NT2/D1 (cell line): Measurements from ENCODE around the gene GLS.

Source experiments
- DNase-seq: peaks from one replicate; pipeline ENCODE4 v3.0.0-alpha.2; 2011; ENCODE audit warnings: low read depth, low spot score
- H3K27me3 ChIP-seq: 2 replicates; pipeline ENCODE4 v1.6.0; 2011; ENCODE audit warnings: mild to moderate bottlenecking; ENCODE audit not compliant: insufficient read length, insufficient read depth
- H3K36me3 ChIP-seq: 2 replicates; pipeline ENCODE4 v1.6.1; 2011; ENCODE audit warnings: mild to moderate bottlenecking, low read length, mixed read lengths; ENCODE audit not compliant: insufficient read depth, insufficient read length
- H3K4me1 ChIP-seq: 2 replicates; pipeline ENCODE4 v1.5.1; 2011; ENCODE audit not compliant: insufficient read depth, insufficient read length
- H3K4me3 ChIP-seq: 2 replicates; pipeline ENCODE4 v1.5.1; 2011; ENCODE audit warnings: low read depth; ENCODE audit not compliant: insufficient read length
- H3K9ac ChIP-seq: 2 replicates; pipeline ENCODE4 v1.6.0; 2011; ENCODE audit warnings: low read depth; ENCODE audit not compliant: insufficient read length
- H3K9me3 ChIP-seq: 2 replicates; pipeline ENCODE4 v1.5.1; 2011; ENCODE audit warnings: mild to moderate bottlenecking, low read length; ENCODE audit not compliant: insufficient read depth
- SUZ12 ChIP-seq: IDR thresholded peaks from 2 replicates; pipeline ENCODE4 v1.6.1; 2011; ENCODE audit not compliant: insufficient read length, insufficient read depth; ENCODE audit errors: extremely low read depth
- YY1 ChIP-seq: IDR thresholded peaks from 2 replicates; pipeline ENCODE4 v1.6.1; 2011; ENCODE audit not compliant: insufficient read length, insufficient read depth
- ZNF274 ChIP-seq: IDR thresholded peaks from 2 replicates; pipeline ENCODE4 v1.6.1; 2011; ENCODE audit warnings: mild to moderate bottlenecking, low read depth, low read length

The GLS gene

GRCh38 chr2:191006297-191006696, 125.7 kb downstream of the GLS start:
- H3K9me3 ChIP-seq, result no peaks in the 10 kb centered on the region
- no peaks in the 10 kb centered on the region for H3K27me3 ChIP-seq
- DNase-seq, result no peak
- no peaks in the 10 kb centered on the region for H3K4me1 ChIP-seq
- TF ChIP-seq YY1, result no peak
- no peak for TF ChIP-seq ZNF274
- TF ChIP-seq SUZ12, result no peak
- no peak overlapping the region for H3K4me3 ChIP-seq
- no peak overlapping the region for H3K9ac ChIP-seq
- H3K36me3 ChIP-seq, result peaks cover 72% of the 10 kb centered on the region

- no peaks in the 10 kb centered on the region for H3K27me3 ChIP-seq
- DNase-seq, result no peak
- H3K9ac ChIP-seq, result no peak overlapping the region
- no peak overlapping the region for H3K4me3 ChIP-seq
- H3K4me1 ChIP-seq, result no peaks in the 10 kb centered on the region
- TF ChIP-seq SUZ12, result no peak
- TF ChIP-seq ZNF274, result no peak
- no peak for TF ChIP-seq YY1
- peaks cover 78% of the 10 kb centered on the region for H3K36me3 ChIP-seq
- H3K9me3 ChIP-seq, result no peaks in the 10 kb centered on the region
Observed at GRCh38 chr2:191006997-191007783, 126.6 kb downstream of the GLS start.

- no peaks in the 10 kb centered on the region for H3K27me3 ChIP-seq
- no peaks in the 10 kb centered on the region for H3K4me1 ChIP-seq
- H3K36me3 ChIP-seq, result peaks cover 73% of the 10 kb centered on the region
- no peaks in the 10 kb centered on the region for H3K9me3 ChIP-seq
- no peak for TF ChIP-seq YY1
- DNase-seq, result no peak
- no peak overlapping the region for H3K4me3 ChIP-seq
- no peak overlapping the region for H3K9ac ChIP-seq
Observed at GRCh38 chr2:191008286-191008685, 127.7 kb downstream of the GLS start.

GRCh38 chr2:191009541-191010374, 129.1 kb downstream of the GLS start:
- Histone ChIP-seq H3K4me1 (no peaks in the 10 kb centered on the region), H3K9me3 (peaks cover 3% of the 10 kb centered on the region; the same call in 1 of the 2 replicates), H3K27me3 (peaks cover 2% of the 10 kb centered on the region), H3K9ac (no peak overlapping the region), H3K36me3 (peaks cover 59% of the 10 kb centered on the region), H3K4me3 (no peak overlapping the region)
- no peak for DNase-seq
- TF ChIP-seq YY1, result no peak
- TF ChIP-seq ZNF274, result no peak
- TF ChIP-seq SUZ12, result no peak

GRCh38 chr2:191010887-191011885, 130.6 kb downstream of the GLS start:
- no peaks in the 10 kb centered on the region for H3K4me1 ChIP-seq
- TF ChIP-seq ZNF274 (no peak), SUZ12 (no peak), YY1 (no peak)
- peaks cover 11% of the 10 kb centered on the region; the same call in 1 of the 2 replicates for H3K9me3 ChIP-seq
- peaks cover 15% of the 10 kb centered on the region for H3K27me3 ChIP-seq
- no peak for DNase-seq
- H3K9ac ChIP-seq, result no peak overlapping the region
- H3K36me3 ChIP-seq, result peaks cover 46% of the 10 kb centered on the region
- H3K4me3 ChIP-seq, result no peak overlapping the region

- Histone ChIP-seq H3K27me3 (peaks cover 24% of the 10 kb centered on the region), H3K36me3 (peaks cover 35% of the 10 kb centered on the region), H3K4me1 (no peaks in the 10 kb centered on the region), H3K9me3 (peaks cover 11% of the 10 kb centered on the region; the same call in 1 of the 2 replicates), H3K4me3 (no peak overlapping the region), H3K9ac (no peak overlapping the region)
- TF ChIP-seq YY1 (no peak), SUZ12 (no peak), ZNF274 (no peak)
- DNase-seq, result no peak
Observed at GRCh38 chr2:191012346-191012745, 131.7 kb downstream of the GLS start.
